Mesendoderm (in vitro differentiated cells): Measurements from ENCODE around the gene TAPBPL.
"Not testable (repeated sequence)": the region's sequence is repeated elsewhere in the genome, so short reads cannot be mapped to it uniquely, and the experiment has no call there.

Experiments
- DNase-seq: peaks from one replicate; pipeline ENCODE4 v3.0.0; 2013
- H2AK5ac ChIP-seq: 2 replicates; pipeline ENCODE4 v1.6.1; 2013; ENCODE audit warnings: low read length, inconsistent platforms
- H2BK120ac ChIP-seq: 2 replicates; pipeline ENCODE4 v1.6.1; 2013; ENCODE audit warnings: low read depth, mild to moderate bottlenecking, low read length, moderate library complexity, mixed read lengths
- H2BK15ac ChIP-seq: replicated peaks from 2 replicates; pipeline ENCODE4 v1.6.1; 2013; ENCODE audit warnings: low read depth, mild to moderate bottlenecking, moderate library complexity
- H2BK5ac ChIP-seq: 2 replicates; pipeline ENCODE4 v1.6.1; 2013; ENCODE audit warnings: low read length, inconsistent platforms
- H3K18ac ChIP-seq: 2 replicates; pipeline ENCODE4 v1.6.1; 2013; ENCODE audit warnings: mild to moderate bottlenecking, low read length, mixed read lengths
- H3K23ac ChIP-seq: one replicate; pipeline ENCODE4 v1.6.1; 2013; ENCODE audit warnings: low read length
- H3K27ac ChIP-seq: 2 replicates; pipeline ENCODE4 v1.5.1; 2013; ENCODE audit warnings: low read depth, mild to moderate bottlenecking, inconsistent platforms, low read length, moderate library complexity
- H3K27me3 ChIP-seq: 2 replicates; pipeline ENCODE4 v1.6.1; 2013; ENCODE audit warnings: low read length, control low read depth, mild to moderate bottlenecking, inconsistent platforms; ENCODE audit not compliant: insufficient read depth, poor library complexity
- H3K36me3 ChIP-seq: 2 replicates; pipeline ENCODE4 v1.6.1; 2013; ENCODE audit warnings: low read length, inconsistent platforms; ENCODE audit not compliant: control insufficient read depth, insufficient read depth
- H3K4ac ChIP-seq: one replicate; pipeline ENCODE4 v1.6.1; 2013; ENCODE audit warnings: low read depth, mild to moderate bottlenecking, low read length, moderate library complexity
- H3K4me1 ChIP-seq: 2 replicates; pipeline ENCODE4 v1.6.1; 2013; ENCODE audit warnings: low read depth, low read length, inconsistent platforms; ENCODE audit not compliant: control insufficient read depth
- H3K4me2 ChIP-seq: 2 replicates; pipeline ENCODE4 v1.6.1; 2013; ENCODE audit warnings: low read length
- H3K4me3 ChIP-seq: 2 replicates; pipeline ENCODE4 v1.5.1; 2013; ENCODE audit warnings: mild to moderate bottlenecking, low read length
- H3K56ac ChIP-seq: one replicate; pipeline ENCODE4 v1.6.1; 2013; ENCODE audit warnings: low read length
- H3K79me1 ChIP-seq: 2 replicates; pipeline ENCODE4 v1.6.1; 2013; ENCODE audit warnings: low read length, inconsistent platforms
- H3K79me2 ChIP-seq: 2 replicates; pipeline ENCODE4 v1.6.1; 2013; ENCODE audit warnings: mild to moderate bottlenecking, low read length; ENCODE audit not compliant: control insufficient read depth, insufficient read depth
- H3K9ac ChIP-seq: 2 replicates; pipeline ENCODE4 v1.6.1; 2013; ENCODE audit warnings: low read length, inconsistent platforms
- H4K5ac ChIP-seq: one replicate; pipeline ENCODE4 v1.6.1; 2013; ENCODE audit warnings: low read length
- H4K8ac ChIP-seq: one replicate; pipeline ENCODE4 v1.6.1; 2013; ENCODE audit warnings: low read depth, mild to moderate bottlenecking, control low read depth, low read length, moderate library complexity
- WGBS: extraction: QIAGEN DNeasy Blood & Tissue Kit; methylation state at CpG from one replicate; pipeline ENCODE4 v1.1.7; 2013; ENCODE audit warnings: low lambda C conversion rate, missing lambda C conversion rate; ENCODE audit not compliant: insufficient coverage; ENCODE audit errors: extremely low coverage; 5-methylcytosine and 5-hydroxymethylcytosine counted together

The TAPBPL gene

GRCh38 chr12:6467571-6468282, 15.9 kb downstream of the TAPBPL start:
- DNase-seq, H3K4me2 ChIP-seq, H3K27ac ChIP-seq, H3K4ac ChIP-seq, H3K23ac ChIP-seq, H3K36me3 ChIP-seq, H4K8ac ChIP-seq, H3K56ac ChIP-seq, H2BK5ac ChIP-seq, H2BK120ac ChIP-seq, H3K79me1 ChIP-seq, H3K9ac ChIP-seq, H3K27me3 ChIP-seq, H4K5ac ChIP-seq, H2AK5ac ChIP-seq, H3K4me3 ChIP-seq, H3K4me1 ChIP-seq, H3K79me2 ChIP-seq, H3K18ac ChIP-seq, H2BK15ac ChIP-seq: not testable (repeated sequence)
- no CpG with 5 or more reads among the region's 9 CpGs for WGBS

- no peak overlapping the region for H3K4ac ChIP-seq
- H3K79me1 ChIP-seq: peaks cover 9% of the 10 kb centered on the region
- no peak overlapping the region for H3K4me2 ChIP-seq
- H3K27me3 ChIP-seq: no peaks in the 10 kb centered on the region
- no peak overlapping the region for H2BK5ac ChIP-seq
- H3K27ac ChIP-seq: no peak overlapping the region
- no peak overlapping the region for H2BK15ac ChIP-seq
- peaks cover 9% of the 10 kb centered on the region for H3K36me3 ChIP-seq
- H4K8ac ChIP-seq: no peak overlapping the region
- H2BK120ac ChIP-seq: no peak overlapping the region
- no peak overlapping the region for H3K23ac ChIP-seq
- H3K4me3 ChIP-seq: no peak overlapping the region
- no peak overlapping the region for H3K18ac ChIP-seq
- no peak for DNase-seq
- H3K56ac ChIP-seq: no peak overlapping the region
- no peak overlapping the region for H2AK5ac ChIP-seq
- H3K9ac ChIP-seq: no peak overlapping the region
- H3K4me1 ChIP-seq: peaks cover 4% of the 10 kb centered on the region
- H3K79me2 ChIP-seq: peaks cover 2% of the 10 kb centered on the region
- no peak overlapping the region for H4K5ac ChIP-seq
Measured at GRCh38 chr12:6468283-6468575, 16.4 kb downstream of the TAPBPL start.

- peaks cover 4% of the 10 kb centered on the region for H3K4me1 ChIP-seq
- H3K18ac ChIP-seq: no peak overlapping the region
- H3K79me1 ChIP-seq: peaks cover 9% of the 10 kb centered on the region
- H4K8ac ChIP-seq: no peak overlapping the region
- H3K79me2 ChIP-seq: peaks cover 2% of the 10 kb centered on the region
- no peak for DNase-seq
- peaks cover 9% of the 10 kb centered on the region for H3K36me3 ChIP-seq
- no peaks in the 10 kb centered on the region for H3K27me3 ChIP-seq
- H3K23ac ChIP-seq: no peak overlapping the region
- WGBS: no CpG with 5 or more reads among the region's 6 CpGs
- H2BK120ac ChIP-seq: no peak overlapping the region
- no peak overlapping the region for H2BK5ac ChIP-seq
- no peak overlapping the region for H4K5ac ChIP-seq
- H3K4ac ChIP-seq: no peak overlapping the region
- H2AK5ac ChIP-seq: no peak overlapping the region
- H3K56ac ChIP-seq: no peak overlapping the region
- H3K27ac ChIP-seq: no peak overlapping the region
- H2BK15ac ChIP-seq: no peak overlapping the region
- H3K9ac ChIP-seq: no peak overlapping the region
- H3K4me3 ChIP-seq: no peak overlapping the region
- H3K4me2 ChIP-seq: no peak overlapping the region
Measured at GRCh38 chr12:6469092-6469491, 17.2 kb downstream of the TAPBPL start.

GRCh38 chr12:6469609-6470374, 17.9 kb downstream of the TAPBPL start:
- Histone ChIP-seq H3K9ac (peak overlapping the region; percentile 87), H2BK120ac (no peak overlapping the region), H3K36me3 (peaks cover 2% of the 10 kb centered on the region), H2AK5ac (peak overlapping the region; percentile 22), H3K79me2 (peaks cover 2% of the 10 kb centered on the region), H4K5ac (no peak overlapping the region), H3K27me3 (no peaks in the 10 kb centered on the region), H4K8ac (no peak overlapping the region), H2BK5ac (no peak overlapping the region), H3K4ac (no peak overlapping the region), H3K23ac (no peak overlapping the region), H3K18ac (peak overlapping the region; percentile 54), H3K56ac (peak overlapping the region; percentile 93), H3K4me2 (peak overlapping the region; percentile 77), H3K27ac (peak overlapping the region; percentile 5), H2BK15ac (no peak overlapping the region), H3K4me3 (peak overlapping the region; percentile 74), H3K4me1 (peaks cover 4% of the 10 kb centered on the region), H3K79me1 (peaks cover 9% of the 10 kb centered on the region)
- DNase-seq: peak; percentile 43
- no CpG with 5 or more reads among the region's 16 CpGs for WGBS

- H3K36me3 ChIP-seq: no peaks in the 10 kb centered on the region
- peak within 1 kb of the TSS; percentile 22 for H2AK5ac ChIP-seq
- peak within 1 kb of the TSS; percentile 74 for H3K4me3 ChIP-seq
- H4K5ac ChIP-seq: no peak within 1 kb of the TSS
- H3K79me2 ChIP-seq: peaks cover 2% of the 10 kb centered on the region
- peak within 1 kb of the TSS; percentile 81 for H3K27ac ChIP-seq
- H3K4me2 ChIP-seq: peak within 1 kb of the TSS; percentile 77
- peak within 1 kb of the TSS; percentile 93 for H3K56ac ChIP-seq
- peaks cover 9% of the 10 kb centered on the region for H3K79me1 ChIP-seq
- H3K27me3 ChIP-seq: no peaks in the 10 kb centered on the region
- H2BK15ac ChIP-seq: no peak within 1 kb of the TSS
- H2BK5ac ChIP-seq: peak within 1 kb of the TSS; percentile 71
- H3K18ac ChIP-seq: peak within 1 kb of the TSS; percentile 64
- no peak within 1 kb of the TSS for H2BK120ac ChIP-seq
- H3K4ac ChIP-seq: no peak within 1 kb of the TSS
- no peak within 1 kb of the TSS for H3K23ac ChIP-seq
- DNase-seq: peak; percentile 99
- no CpG with 5 or more reads among the region's 69 CpGs for WGBS
- H3K9ac ChIP-seq: peak within 1 kb of the TSS; percentile 87
- H3K4me1 ChIP-seq: peaks cover 4% of the 10 kb centered on the region
- H4K8ac ChIP-seq: no peak within 1 kb of the TSS
Measured at GRCh38 chr12:6470375-6471163, 18.7 kb downstream of the TAPBPL start, which contains the start of gene VAMP1. Gene VAMP1, minus strand, starts transcription at chr12:6470677. Its CDS starts 146 bp downstream, at chr12:6470531.
